Measurements from ENCODE around the gene PRRG4.

DNA sequence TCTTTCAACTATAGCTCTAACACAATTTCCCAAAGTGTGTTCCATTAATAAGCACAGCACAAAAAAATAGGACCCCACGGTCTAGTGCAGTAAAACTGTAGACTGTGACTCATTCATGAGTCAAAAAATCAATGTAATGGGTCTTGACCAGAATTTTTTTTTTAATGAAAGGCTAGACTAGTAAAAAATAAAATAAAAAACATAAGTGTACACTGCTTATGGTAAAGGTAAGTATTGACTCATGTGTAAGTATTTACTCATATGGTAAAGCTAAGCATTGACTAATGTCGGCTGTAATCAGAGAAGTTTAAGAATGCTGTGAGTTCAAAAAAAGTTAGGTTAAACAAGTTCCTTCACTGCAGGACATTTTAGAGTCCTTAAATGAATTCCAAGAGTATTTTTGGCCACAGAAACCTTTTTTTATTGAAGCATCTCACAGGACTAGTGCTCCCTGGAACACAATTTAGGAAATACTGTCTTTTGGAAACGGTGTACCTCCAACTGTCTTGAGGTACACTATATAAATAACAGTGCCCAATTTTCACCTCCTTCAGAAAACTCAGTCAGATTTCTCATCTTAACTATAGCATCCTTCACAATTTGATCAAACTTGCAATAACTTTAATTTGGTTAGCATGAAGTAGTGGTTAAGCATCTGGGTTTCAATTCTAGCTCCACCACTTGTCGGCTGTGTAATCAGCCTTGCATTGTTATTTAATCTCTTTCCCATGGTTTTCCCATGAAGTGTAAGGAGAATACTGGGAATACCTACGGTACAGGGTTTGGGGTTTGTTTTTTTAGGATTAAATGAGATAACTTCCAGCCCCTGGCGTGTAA lies 37.4 kb upstream of the PRRG4 start:
- TF ChIP-seq, protein P1, sequence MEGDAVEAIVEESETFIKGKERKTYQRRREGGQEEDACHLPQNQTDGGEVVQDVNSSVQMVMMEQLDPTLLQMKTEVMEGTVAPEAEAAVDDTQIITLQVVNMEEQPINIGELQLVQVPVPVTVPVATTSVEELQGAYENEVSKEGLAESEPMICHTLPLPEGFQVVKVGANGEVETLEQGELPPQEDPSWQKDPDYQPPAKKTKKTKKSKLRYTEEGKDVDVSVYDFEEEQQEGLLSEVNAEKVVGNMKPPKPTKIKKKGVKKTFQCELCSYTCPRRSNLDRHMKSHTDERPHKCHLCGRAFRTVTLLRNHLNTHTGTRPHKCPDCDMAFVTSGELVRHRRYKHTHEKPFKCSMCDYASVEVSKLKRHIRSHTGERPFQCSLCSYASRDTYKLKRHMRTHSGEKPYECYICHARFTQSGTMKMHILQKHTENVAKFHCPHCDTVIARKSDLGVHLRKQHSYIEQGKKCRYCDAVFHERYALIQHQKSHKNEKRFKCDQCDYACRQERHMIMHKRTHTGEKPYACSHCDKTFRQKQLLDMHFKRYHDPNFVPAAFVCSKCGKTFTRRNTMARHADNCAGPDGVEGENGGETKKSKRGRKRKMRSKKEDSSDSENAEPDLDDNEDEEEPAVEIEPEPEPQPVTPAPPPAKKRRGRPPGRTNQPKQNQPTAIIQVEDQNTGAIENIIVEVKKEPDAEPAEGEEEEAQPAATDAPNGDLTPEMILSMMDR (IDR thresholded peaks at IDR 0.05): no peak
- no peak for TF ChIP-seq EP300 (IDR thresholded peaks at IDR 0.05)

Data from gastroesophageal sphincter (tissue), 3 donors.